Subcutaneous abdominal adipose tissue (tissue), 5 donors: ENCODE data around the gene ATP11B.
A peak's percentile ranks its signal among the peaks of the same experiment; 100 is the strongest.
"Not testable (repeated sequence)": the region's sequence is repeated elsewhere in the genome, so short reads cannot be mapped to it uniquely, and the experiment has no call there.

Experiments used
- H3K27ac ChIP-seq: one replicate; pipeline ENCODE4 v1.7.0; 2013; ENCODE audit warnings: low read depth, mild to moderate bottlenecking, inconsistent platforms, low read length, moderate library complexity
- H3K27me3 ChIP-seq, 5 donors: one replicate each; pipeline ENCODE4 v1.7.0; 2013; ENCODE audit warnings: low read length in 5 of 5, inconsistent platforms in 1 of 5; ENCODE audit not compliant: control insufficient read depth in 5 of 5, insufficient read depth in 4 of 5
- H3K36me3 ChIP-seq, 5 donors: one replicate each; pipeline ENCODE4 v1.7.0; 2013; ENCODE audit warnings: low read length in 5 of 5; ENCODE audit not compliant: control insufficient read depth in 5 of 5, insufficient read depth in 5 of 5
- H3K4me1 ChIP-seq, 5 donors: one replicate each; pipeline ENCODE4 v1.7.0; 2013; ENCODE audit warnings: low read length in 5 of 5, mild to moderate bottlenecking in 3 of 5, moderate library complexity in 1 of 5; ENCODE audit not compliant: control insufficient read depth in 5 of 5, insufficient read depth in 5 of 5
- H3K4me3 ChIP-seq, 5 donors: one replicate each; pipeline ENCODE4 v1.7.0; 2013; ENCODE audit warnings: low read length in 5 of 5, low read depth in 1 of 5
- H3K9ac ChIP-seq, 5 donors: one replicate each; pipeline ENCODE4 v1.7.0; 2013; ENCODE audit warnings: low read length in 5 of 5, mild to moderate bottlenecking in 4 of 5, moderate library complexity in 3 of 5
- H3K9me3 ChIP-seq, 5 donors: one replicate each; pipeline ENCODE4 v1.7.0; 2013; ENCODE audit warnings: low read length in 5 of 5; ENCODE audit not compliant: control insufficient read depth in 5 of 5
- donor health status: healthy.
- donor health status: healthy.
- donor health status: healthy.
- donor health status: healthy.
- donor health status: healthy.

ATP11B gene

DNA sequence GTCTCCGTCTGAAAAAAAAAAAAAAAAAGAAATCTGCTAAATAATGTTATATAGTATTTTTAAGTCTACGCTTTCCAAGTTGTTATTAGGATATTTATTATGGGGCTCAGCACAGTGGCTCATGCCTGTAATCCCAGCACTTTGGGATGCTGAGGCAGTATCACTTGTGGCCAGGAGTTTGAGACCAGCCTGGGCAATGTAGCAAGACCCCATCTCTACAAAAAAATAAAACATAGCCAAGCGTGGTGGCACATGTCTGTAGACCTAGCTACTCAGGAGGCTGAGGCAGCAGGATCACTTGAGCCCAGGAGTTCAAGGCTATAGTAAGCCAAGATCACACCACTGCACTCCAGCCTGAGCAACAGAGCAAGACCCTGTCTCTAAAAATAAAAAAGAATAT lies 77.6 kb downstream of the ATP11B start:
- not testable (repeated sequence) for H3K27me3 ChIP-seq, H3K4me1 ChIP-seq, H3K27ac ChIP-seq, H3K9ac ChIP-seq, H3K9me3 ChIP-seq, H3K4me3 ChIP-seq
- H3K36me3 ChIP-seq = peaks cover 47 to 67% (median 55%) of the 10 kb centered on the region in 5 donors

DNA sequence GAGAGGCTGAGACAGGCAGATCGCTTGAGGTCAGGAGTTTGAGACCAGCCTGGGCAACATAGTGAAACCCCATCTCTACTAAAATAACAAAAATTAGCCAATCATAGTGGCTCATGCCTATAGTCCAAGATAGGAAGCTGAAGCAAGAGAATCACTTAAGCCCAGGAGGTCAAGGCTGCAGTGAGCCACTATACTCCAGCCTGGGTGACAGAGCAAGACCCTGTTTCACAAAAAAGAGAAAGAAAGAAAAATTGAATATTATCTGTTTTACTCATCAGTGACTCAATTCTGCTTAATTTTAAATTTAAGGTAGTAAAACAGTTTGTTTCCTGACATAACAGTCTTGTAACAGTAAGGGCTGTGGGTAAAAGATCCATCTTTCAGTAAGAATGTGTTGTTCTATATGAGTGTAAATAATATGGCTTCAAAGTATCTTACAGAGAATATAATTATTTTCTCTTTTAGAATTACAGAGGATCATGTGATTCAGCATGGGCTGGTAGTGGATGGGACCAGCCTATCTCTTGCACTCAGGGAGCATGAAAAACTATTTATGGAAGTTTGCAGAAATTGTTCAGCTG lies 85.8 kb downstream of the ATP11B start:
- Histone ChIP-seq H3K4me3 (no peak overlapping the region), H3K4me1 (peaks cover 0 to 4% (median 0%) of the 10 kb centered on the region in 5 donors), H3K36me3 (peaks cover 31 to 47% (median 38%) of the 10 kb centered on the region in 5 donors), H3K27ac (no peak overlapping the region), H3K9ac (no peak overlapping the region), H3K27me3 (no peaks in the 10 kb centered on the region), H3K9me3 (no peaks in the 10 kb centered on the region)

DNA sequence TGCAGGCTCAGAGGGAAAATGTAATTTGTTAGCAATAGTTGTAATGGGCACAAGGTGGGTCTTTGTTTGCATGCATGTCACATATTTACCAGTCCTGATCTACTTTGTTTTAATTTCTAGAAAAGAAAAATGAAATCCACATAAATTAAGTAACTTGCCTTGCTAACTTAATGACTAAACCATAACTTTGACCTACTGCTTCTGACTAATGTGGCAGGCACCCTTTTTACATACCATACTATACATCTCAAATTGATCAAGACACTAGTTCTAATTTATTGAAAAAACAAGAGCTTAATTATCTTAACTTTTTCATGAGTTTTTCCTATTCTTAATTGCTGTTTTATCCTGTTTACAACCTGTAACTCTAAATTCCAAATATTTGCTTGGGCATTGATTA lies 93.2 kb downstream of the ATP11B start:
- Histone ChIP-seq H3K27ac (no peak overlapping the region), H3K27me3 (no peaks in the 10 kb centered on the region), H3K9me3 (no peaks in the 10 kb centered on the region), H3K9ac (no peak overlapping the region), H3K4me1 (peaks cover 0 to 12% (median 0%) of the 10 kb centered on the region in 5 donors), H3K36me3 (peaks cover 20 to 40% (median 35%) of the 10 kb centered on the region in 5 donors), H3K4me3 (no peak overlapping the region)

DNA sequence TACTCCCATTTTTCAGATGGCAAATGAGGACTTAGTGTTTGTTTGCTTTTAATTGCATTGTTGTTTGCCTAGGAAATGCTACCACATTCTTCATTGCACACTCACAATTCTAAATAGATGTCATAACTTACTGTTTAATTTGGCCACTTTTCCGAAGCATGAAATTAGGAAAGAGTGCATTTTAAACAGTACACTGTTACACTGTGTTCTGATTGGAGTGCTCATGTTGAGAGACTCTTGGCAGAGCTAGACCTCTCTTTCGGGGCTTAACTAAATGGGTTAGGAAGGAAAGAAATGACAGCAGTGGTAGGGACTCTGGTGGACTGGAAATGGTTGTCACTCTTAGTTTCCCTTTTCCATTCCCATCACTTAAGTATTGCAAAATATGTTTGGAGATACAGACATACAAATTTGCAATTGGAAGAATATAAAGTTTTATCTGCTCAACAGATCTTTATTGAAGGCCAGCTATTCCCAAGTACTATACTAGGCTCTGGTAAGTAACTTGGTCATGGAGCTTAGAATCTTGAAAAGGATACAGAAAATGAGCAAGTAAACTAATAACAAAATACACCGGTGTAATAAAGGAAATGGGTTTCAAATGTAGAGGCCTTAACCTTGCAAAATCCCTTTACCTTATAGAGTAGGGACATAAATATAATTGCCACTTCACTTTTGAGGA lies 96.8 kb downstream of the ATP11B start:
- Histone ChIP-seq H3K9ac (no peak overlapping the region), H3K36me3 (peaks cover 21 to 54% (median 37%) of the 10 kb centered on the region in 5 donors), H3K4me3 (no peak overlapping the region), H3K4me1 (peaks cover 0 to 12% (median 0%) of the 10 kb centered on the region in 5 donors), H3K9me3 (no peaks in the 10 kb centered on the region), H3K27me3 (no peaks in the 10 kb centered on the region), H3K27ac (peak overlapping the region; percentile 3)

DNA sequence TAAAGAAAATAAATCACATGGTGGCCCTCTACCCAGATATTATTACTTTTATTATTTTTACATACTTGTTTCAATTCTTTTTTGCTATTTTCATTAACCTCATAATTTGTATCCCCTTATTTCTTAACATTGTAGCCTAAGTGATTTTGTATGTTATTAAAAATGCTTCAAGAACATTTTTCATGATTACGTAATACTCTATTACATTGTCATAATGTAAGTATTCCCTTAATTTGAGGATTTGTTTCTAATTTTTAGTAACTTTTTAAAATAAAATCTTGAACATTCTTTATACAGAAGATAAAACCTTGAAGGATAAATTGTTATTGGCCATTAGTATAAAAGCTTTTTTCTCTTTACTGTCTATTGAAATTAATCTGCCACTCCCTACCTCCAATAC lies 98.1 kb downstream of the ATP11B start:
- Histone ChIP-seq H3K4me1 (peaks cover 0 to 12% (median 0%) of the 10 kb centered on the region in 5 donors), H3K27ac (no peak overlapping the region), H3K4me3 (no peak overlapping the region), H3K9me3 (no peaks in the 10 kb centered on the region), H3K36me3 (peaks cover 19 to 59% (median 34%) of the 10 kb centered on the region in 5 donors), H3K9ac (no peak overlapping the region), H3K27me3 (no peaks in the 10 kb centered on the region)

DNA sequence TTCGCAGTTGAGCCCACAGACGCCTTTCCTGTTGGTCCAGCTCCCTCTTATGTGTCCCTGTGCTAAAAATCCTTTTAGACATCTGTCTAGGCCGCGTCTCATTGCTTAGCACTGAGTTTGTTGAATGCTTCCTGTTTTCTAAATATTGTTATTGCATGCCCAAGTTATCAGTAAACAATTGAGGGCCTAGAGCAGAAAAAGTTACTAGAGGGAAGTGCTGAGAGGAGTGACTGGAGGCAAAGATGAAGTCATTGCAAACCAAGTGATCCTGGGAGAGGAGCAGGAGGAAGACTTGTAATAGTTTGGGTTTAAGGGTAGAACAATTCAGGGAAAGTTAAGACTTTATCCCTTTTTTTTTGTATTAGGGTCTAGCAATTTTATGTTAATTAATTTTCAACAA lies 98.9 kb downstream of the ATP11B start:
- H3K27ac ChIP-seq = no peak overlapping the region
- H3K36me3 ChIP-seq = peaks cover 17 to 53% (median 37%) of the 10 kb centered on the region in 5 donors
- H3K4me3 ChIP-seq = no peak overlapping the region
- H3K27me3 ChIP-seq = no peaks in the 10 kb centered on the region
- no peak overlapping the region for H3K9ac ChIP-seq
- H3K9me3 ChIP-seq = no peaks in the 10 kb centered on the region
- peaks cover 0 to 12% (median 0%) of the 10 kb centered on the region in 5 donors for H3K4me1 ChIP-seq

DNA sequence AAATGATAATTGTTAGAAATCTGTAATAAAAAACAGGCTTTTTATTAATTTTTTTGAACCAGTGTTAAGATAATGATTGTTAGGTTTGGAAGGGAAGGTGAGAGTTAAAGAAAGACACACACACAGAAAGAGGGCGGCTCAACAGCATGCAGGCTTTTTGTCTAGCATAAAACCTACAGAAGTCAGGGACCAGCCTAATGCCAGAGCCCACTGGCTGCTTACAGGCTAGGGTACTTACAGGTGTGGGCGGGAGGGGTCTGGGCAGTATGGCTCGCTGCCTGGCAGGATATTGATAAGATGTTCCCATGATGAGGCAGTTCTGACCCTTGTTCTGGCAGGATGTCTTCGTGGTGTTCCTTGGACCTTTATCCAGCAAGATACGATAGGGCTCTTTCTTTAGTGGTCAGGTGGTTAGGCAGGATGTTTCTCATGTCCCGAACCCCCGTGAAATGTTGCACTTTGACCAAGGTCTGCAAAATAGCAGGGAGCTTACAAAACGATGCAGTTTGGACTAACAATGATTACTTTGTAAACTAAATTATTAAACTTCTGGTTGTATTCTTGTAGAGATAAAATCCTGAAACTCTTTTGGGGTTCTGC lies 102.3 kb downstream of the ATP11B start:
- Histone ChIP-seq H3K4me3 (no peak overlapping the region), H3K9ac (no peak overlapping the region), H3K36me3 (peaks cover 14 to 48% (median 39%) of the 10 kb centered on the region in 5 donors), H3K9me3 (no peaks in the 10 kb centered on the region), H3K27me3 (no peaks in the 10 kb centered on the region), H3K27ac (no peak overlapping the region), H3K4me1 (peaks cover 0 to 3% (median 0%) of the 10 kb centered on the region in 5 donors)

DNA sequence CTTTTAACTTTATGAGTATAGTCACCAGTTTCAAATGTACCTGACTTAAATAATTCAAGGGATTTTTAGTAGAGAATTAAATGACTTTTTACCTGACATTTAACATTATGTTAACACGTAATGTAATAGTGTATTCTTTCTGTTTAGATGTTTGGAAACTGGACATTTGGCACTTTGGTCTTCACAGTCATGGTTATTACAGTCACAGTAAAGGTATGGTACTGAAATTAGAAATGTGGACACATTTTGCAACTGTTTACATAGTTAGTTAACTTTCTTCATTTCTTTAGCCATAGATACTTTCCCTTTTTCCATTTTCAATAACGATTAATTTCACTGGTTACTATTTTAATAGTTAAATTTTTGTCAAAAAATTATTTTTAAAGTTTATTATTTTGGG lies 103.2 kb downstream of the ATP11B start:
- Histone ChIP-seq H3K36me3 (peaks cover 13 to 42% (median 35%) of the 10 kb centered on the region in 5 donors), H3K4me1 (peaks cover 0 to 3% (median 0%) of the 10 kb centered on the region in 5 donors), H3K9me3 (no peaks in the 10 kb centered on the region), H3K27ac (no peak overlapping the region), H3K27me3 (no peaks in the 10 kb centered on the region), H3K9ac (no peak overlapping the region), H3K4me3 (no peak overlapping the region)

DNA sequence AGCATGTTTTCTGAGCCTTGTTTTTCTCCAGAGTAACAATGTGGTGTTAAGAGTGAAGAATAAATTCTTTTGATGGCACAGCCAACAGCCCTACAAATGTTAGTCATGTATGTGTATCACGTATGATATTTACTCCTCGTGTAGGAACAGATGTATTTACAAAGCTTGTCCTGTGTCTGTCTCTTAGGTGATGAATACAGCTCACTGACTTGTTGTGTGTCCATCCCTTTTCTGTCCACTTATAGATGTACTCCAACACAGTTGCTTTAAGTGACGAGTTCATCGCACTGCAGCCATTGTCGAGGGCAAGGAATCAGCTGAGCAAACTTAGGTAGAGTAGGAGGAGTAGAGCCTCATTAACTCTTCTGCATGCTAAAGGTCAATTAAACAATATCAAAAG lies 108.9 kb downstream of the ATP11B start:
- Histone ChIP-seq H3K27ac (no peak overlapping the region), H3K9ac (no peak overlapping the region), H3K4me3 (no peak overlapping the region), H3K4me1 (no peaks in the 10 kb centered on the region), H3K9me3 (no peaks in the 10 kb centered on the region), H3K36me3 (peaks cover 34 to 57% (median 39%) of the 10 kb centered on the region in 5 donors), H3K27me3 (no peaks in the 10 kb centered on the region)

DNA sequence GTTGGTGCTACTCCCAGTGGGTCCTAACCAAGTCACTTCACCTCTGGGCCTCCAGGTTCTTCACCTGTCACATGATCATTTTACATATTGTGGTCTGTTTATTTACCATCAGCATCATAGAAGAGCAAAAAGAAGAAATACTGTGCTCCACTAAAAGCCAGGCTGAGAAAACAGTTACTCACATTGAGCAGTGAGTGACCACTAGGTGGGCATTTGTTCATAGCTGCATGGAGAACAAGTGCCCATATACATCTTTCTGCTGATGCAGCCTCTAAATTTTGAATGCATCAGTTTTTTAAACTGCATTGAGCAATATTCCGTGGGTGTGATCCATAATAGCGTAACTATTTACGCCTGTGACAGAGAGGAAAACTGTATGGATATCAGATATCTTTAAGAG lies 110.9 kb downstream of the ATP11B start:
- H3K36me3 ChIP-seq = peaks cover 28 to 48% (median 37%) of the 10 kb centered on the region in 5 donors

More for the DNA sequence above, 110.9 kb downstream of the ATP11B start:
- no peak overlapping the region for H3K27ac ChIP-seq
- H3K9ac ChIP-seq = no peak overlapping the region
- no peaks in the 10 kb centered on the region for H3K27me3 ChIP-seq
- H3K4me1 ChIP-seq = no peaks in the 10 kb centered on the region
- H3K4me3 ChIP-seq = no peak overlapping the region
- no peaks in the 10 kb centered on the region for H3K9me3 ChIP-seq
